Large intestine (tissue), 3 donors: ENCODE data around the gene AGBL4. TPM values are rescaled to one million over a fixed set of nuclear protein-coding genes. Genes with fewer than 3 reads are reported as not detected.

Experiments used
- DNase-seq, 2 donors: peaks; one replicate each; pipeline versions ENCODE4 v3.0.0 to v3.0.0-alpha.2; 2013
- H3K27ac ChIP-seq: one replicate; pipeline ENCODE4 v1.5.1; 2013; ENCODE audit warnings: low read length
- H3K27me3 ChIP-seq: 2 replicates; pipeline ENCODE4 v1.6.1; 2013; ENCODE audit warnings: low read length; ENCODE audit not compliant: control insufficient read depth, insufficient read depth
- H3K36me3 ChIP-seq: 2 replicates; pipeline ENCODE4 v1.6.1; 2013; ENCODE audit warnings: low read length; ENCODE audit not compliant: control insufficient read depth, insufficient read depth
- H3K4me1 ChIP-seq: one replicate; pipeline ENCODE4 v1.6.1; 2013; ENCODE audit warnings: low read length; ENCODE audit not compliant: control insufficient read depth, insufficient read depth
- H3K4me3 ChIP-seq: one replicate; pipeline ENCODE4 v1.5.1; 2013; ENCODE audit warnings: low read length
- H3K9me3 ChIP-seq: one replicate; pipeline ENCODE4 v1.6.1; 2013; ENCODE audit warnings: mild to moderate bottlenecking, low read depth, low read length, moderate library complexity; ENCODE audit not compliant: control insufficient read depth
- WGBS: methylation state at CpG from one replicate; pipeline ENCODE4 v1.1.5; 2013; ENCODE audit warnings: low lambda C conversion rate; ENCODE audit not compliant: insufficient coverage; 5-methylcytosine and 5-hydroxymethylcytosine counted together
- polyA plus RNA-seq: library from polyadenylated mRNA; unstranded; fragments of 120-200 nt; gene quantifications from one replicate; pipeline ENCODE4 v1.2.1, GENCODE V29; 2013

The AGBL4 gene
- polyA plus RNA-seq, 1 donor, result 0.28 TPM

DNA sequence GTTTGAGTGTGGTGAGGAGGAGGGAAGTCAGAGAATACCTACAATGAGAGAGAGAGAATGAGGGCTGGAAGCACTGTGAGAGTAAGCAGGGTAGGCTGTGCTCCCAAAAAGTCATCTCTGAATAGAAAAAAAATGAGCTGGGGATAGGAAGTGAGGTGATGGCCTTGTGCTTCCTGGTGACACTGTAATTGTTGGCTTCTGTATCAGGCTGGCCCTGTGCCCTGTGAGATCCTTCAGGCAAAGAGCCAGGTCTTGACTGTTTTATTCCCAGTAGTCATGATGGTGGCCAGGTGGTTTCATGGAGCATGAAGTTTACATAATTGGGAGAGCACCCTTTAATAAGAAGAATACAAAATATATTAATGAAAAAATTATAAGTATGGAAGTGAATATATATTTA lies 1531.4 kb downstream of the AGBL4 start:
- DNase-seq, result peak in 1 of 2 donors; percentile 32

DNA sequence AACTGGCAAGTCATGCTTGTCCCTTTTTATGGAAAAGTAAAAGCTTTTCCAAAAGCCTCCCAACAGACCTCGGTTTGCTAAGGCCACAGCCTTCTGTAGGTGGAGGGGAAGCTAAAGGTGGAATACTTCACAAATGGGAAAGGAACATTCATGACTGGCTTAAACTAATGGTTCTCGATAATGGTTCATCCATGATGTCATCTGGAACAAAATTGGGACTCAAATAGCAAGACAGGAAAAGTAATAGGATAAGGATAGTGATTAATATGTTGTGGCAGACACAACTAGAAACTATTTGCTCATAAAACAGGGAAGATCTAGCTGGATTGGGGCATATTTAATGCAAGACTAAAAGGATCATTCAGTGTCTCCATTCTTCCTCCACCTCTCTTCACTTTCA lies 1535.0 kb downstream of the AGBL4 start:
- peaks cover 13% of the 10 kb centered on the region for H3K4me1 ChIP-seq
- no peak overlapping the region for H3K27ac ChIP-seq
- WGBS, result 100% methylated on average over 1 of the region's 2 CpGs
- no peak overlapping the region for H3K4me3 ChIP-seq
- H3K9me3 ChIP-seq, result no peaks in the 10 kb centered on the region
- H3K27me3 ChIP-seq, result no peaks in the 10 kb centered on the region
- H3K36me3 ChIP-seq, result no peaks in the 10 kb centered on the region
- DNase-seq, result no peak

More for the DNA sequence above, 1531.4 kb downstream of the AGBL4 start:
- H3K27me3 ChIP-seq, result no peaks in the 10 kb centered on the region
- H3K4me3 ChIP-seq, result no peak overlapping the region
- no peaks in the 10 kb centered on the region for H3K9me3 ChIP-seq
- H3K36me3 ChIP-seq, result no peaks in the 10 kb centered on the region
- H3K27ac ChIP-seq, result no peak overlapping the region
- H3K4me1 ChIP-seq, result peaks cover 24% of the 10 kb centered on the region

Other genes starting within 250 kb of the AGBL4 start
- 25.1 TPM for gene ELAVL4, start 85.0 kb upstream of the AGBL4 start, polyA plus RNA-seq